Ovary (tissue), 1 donor: Measurements from ENCODE around the gene CADPS.

Source experiments
- EP300 ChIP-seq: sonication (generic); formaldehyde crosslinking; IDR thresholded peaks from one replicate; pipeline ENCODE4 v1.6.1; 2017; ENCODE audit warnings: antibody characterized with exemption
- POLR2A ChIP-seq: fragments of 450-650 bp; IDR thresholded peaks from one replicate; pipeline ENCODE4 v1.6.1; 2017; ENCODE audit warnings: antibody characterized with exemption, mild to moderate bottlenecking, moderate library complexity

GRCh38 chr3:62502315-62503300 is 372.6 kb downstream of the CADPS start:
- TF ChIP-seq EP300, result no peak
- TF ChIP-seq POLR2A, result no peak
